Activated naive CD4-positive, alpha-beta T cell treated with anti-CD3 and anti-CD28 coated beads for 36 hours (primary cell): ENCODE data around the gene ABCA1. TPM values are rescaled to one million over a fixed set of nuclear protein-coding genes. Genes with fewer than 3 reads are reported as not detected.

Source experiments
- CTCF ChIA-PET: fragments of 350-600 bp; sonication (Branson Sonifier 250); formaldehyde crosslinking; loops from one replicate; lab custom pipeline; 2021; ENCODE audit warnings: antibody characterized with exemption; lab: Charles Lee
- DNase-seq: peaks from one replicate; pipeline ENCODE4 v3.0.0-alpha.2; 2020
- H3K27ac Mint-ChIP-seq: one replicate; pipeline ENCODE4 v1.8.0; 2021; ENCODE audit warnings: mild to moderate bottlenecking, mixed read lengths
- H3K27me3 Mint-ChIP-seq: one replicate; pipeline ENCODE4 v1.8.0; 2021; ENCODE audit warnings: low read depth, mixed read lengths
- H3K36me3 Mint-ChIP-seq: one replicate; pipeline ENCODE4 v1.8.0; 2021; ENCODE audit warnings: low read depth, mixed read lengths
- H3K4me1 Mint-ChIP-seq: one replicate; pipeline ENCODE4 v1.8.0; 2021; ENCODE audit warnings: low read depth, mixed read lengths
- H3K4me3 Mint-ChIP-seq: one replicate; pipeline ENCODE4 v1.8.0; 2021; ENCODE audit warnings: mild to moderate bottlenecking, moderate library complexity, mixed read lengths
- H3K9me3 Mint-ChIP-seq: one replicate; pipeline ENCODE4 v1.8.0; 2021; ENCODE audit warnings: mixed read lengths
- intact Hi-C: fragments of 100-400 bp; cut with micrococcal nuclease; formaldehyde crosslinking; loops from one replicate; pipeline ENCODE4 v1.15.1; 2023
- total RNA-seq, 2 experiments: library from RNA; stranded (reverse); gene quantifications; one replicate each; pipeline ENCODE4 v1.2.3, GENCODE V29; 2021

ABCA1 gene
- total RNA-seq, 2 experiments from 2014 or later, result 31.3 to 31.5 TPM

- DNase-seq, result no peak
- H3K27me3 Mint-ChIP-seq, result no peaks in the 10 kb centered on the region
- CTCF ChIA-PET, result interaction anchor here (0.5 to 1.3 kb wide), 2 partner anchors 10 to 12 kb away, joined by 3 to 7 read pairs; no protein-coding TSS in a partner anchor
- no peak overlapping the region for H3K4me3 Mint-ChIP-seq
- H3K4me1 Mint-ChIP-seq, result peaks cover 12% of the 10 kb centered on the region
- no peak overlapping the region for H3K27ac Mint-ChIP-seq
- H3K9me3 Mint-ChIP-seq, result no peaks in the 10 kb centered on the region
- intact Hi-C loops, result no loop called here
- peaks cover 33% of the 10 kb centered on the region for H3K36me3 Mint-ChIP-seq
These were observed 54.5 kb downstream of the ABCA1 start for GRCh38 chr9:104873489-104873850.

- Mint-ChIP-seq H3K36me3 (peaks cover 32% of the 10 kb centered on the region), H3K9me3 (no peaks in the 10 kb centered on the region), H3K27ac (no peak overlapping the region), H3K4me3 (no peak overlapping the region), H3K4me1 (peaks cover 12% of the 10 kb centered on the region), H3K27me3 (no peaks in the 10 kb centered on the region)
- intact Hi-C loops, result no loop called here
- CTCF ChIA-PET, result interaction anchor here (0.5 to 1.3 kb wide), 2 partner anchors 9 to 11 kb away, joined by 3 to 7 read pairs; no protein-coding TSS in a partner anchor
- peak; percentile 20 for DNase-seq
These were observed 55.1 kb downstream of the ABCA1 start for GRCh38 chr9:104872656-104873488.

- CTCF ChIA-PET, result no interaction called here
- H3K27me3 Mint-ChIP-seq, result no peaks in the 10 kb centered on the region
- H3K36me3 Mint-ChIP-seq, result peaks cover 32% of the 10 kb centered on the region
- peaks cover 12% of the 10 kb centered on the region for H3K4me1 Mint-ChIP-seq
- DNase-seq, result no peak
- H3K4me3 Mint-ChIP-seq, result no peak overlapping the region
- intact Hi-C loops, result no loop called here
- no peaks in the 10 kb centered on the region for H3K9me3 Mint-ChIP-seq
- no peak overlapping the region for H3K27ac Mint-ChIP-seq
These were observed 55.9 kb downstream of the ABCA1 start for GRCh38 chr9:104871961-104872527.

- Mint-ChIP-seq H3K9me3 (no peaks in the 10 kb centered on the region), H3K27me3 (no peaks in the 10 kb centered on the region), H3K27ac (no peak overlapping the region), H3K4me3 (no peak overlapping the region), H3K4me1 (peaks cover 18% of the 10 kb centered on the region), H3K36me3 (peaks cover 22% of the 10 kb centered on the region)
- DNase-seq, result no peak
- intact Hi-C loops, result no loop called here
- CTCF ChIA-PET, result no interaction called here
These were observed 58.1 kb downstream of the ABCA1 start for GRCh38 chr9:104869811-104870210.

GRCh38 chr9:104868687-104869404 is 59.1 kb downstream of the ABCA1 start:
- peaks cover 21% of the 10 kb centered on the region for H3K36me3 Mint-ChIP-seq
- DNase-seq, result no peak
- no peaks in the 10 kb centered on the region for H3K9me3 Mint-ChIP-seq
- no peaks in the 10 kb centered on the region for H3K27me3 Mint-ChIP-seq
- H3K27ac Mint-ChIP-seq, result no peak overlapping the region
- H3K4me3 Mint-ChIP-seq, result no peak overlapping the region
- CTCF ChIA-PET, result interaction anchor here (0.5 to 1.1 kb wide), 4 partner anchors 54 to 546 kb away, joined by 3 read pairs; no protein-coding TSS in a partner anchor
- intact Hi-C loops, result no loop called here
- H3K4me1 Mint-ChIP-seq, result peaks cover 19% of the 10 kb centered on the region

- H3K4me3 Mint-ChIP-seq, result no peak overlapping the region
- H3K27ac Mint-ChIP-seq, result no peak overlapping the region
- CTCF ChIA-PET, result interaction anchor here (0.9 to 1.1 kb wide), 2 partner anchors 55 to 547 kb away, joined by 3 read pairs; no protein-coding TSS in a partner anchor
- H3K27me3 Mint-ChIP-seq, result no peaks in the 10 kb centered on the region
- no peak for DNase-seq
- H3K9me3 Mint-ChIP-seq, result no peaks in the 10 kb centered on the region
- H3K36me3 Mint-ChIP-seq, result peaks cover 18% of the 10 kb centered on the region
- intact Hi-C loops, result no loop called here
- peaks cover 19% of the 10 kb centered on the region for H3K4me1 Mint-ChIP-seq
These were observed 59.7 kb downstream of the ABCA1 start for GRCh38 chr9:104868303-104868686.

GRCh38 chr9:104866191-104866590 is 61.8 kb downstream of the ABCA1 start:
- Mint-ChIP-seq H3K27ac (no peak overlapping the region), H3K9me3 (no peaks in the 10 kb centered on the region), H3K36me3 (peaks cover 15% of the 10 kb centered on the region), H3K27me3 (no peaks in the 10 kb centered on the region), H3K4me1 (peaks cover 17% of the 10 kb centered on the region), H3K4me3 (no peak overlapping the region)
- CTCF ChIA-PET, result no interaction called here
- no peak for DNase-seq
- intact Hi-C loops, result no loop called here

GRCh38 chr9:104864675-104865104 is 63.3 kb downstream of the ABCA1 start:
- Mint-ChIP-seq H3K36me3 (peaks cover 19% of the 10 kb centered on the region), H3K4me3 (no peak overlapping the region), H3K27ac (no peak overlapping the region), H3K4me1 (peaks cover 17% of the 10 kb centered on the region), H3K27me3 (no peaks in the 10 kb centered on the region), H3K9me3 (no peaks in the 10 kb centered on the region)
- no peak for DNase-seq
- CTCF ChIA-PET, result interaction anchor here (1.3 to 5.6 kb wide), 6 partner anchors 8 to 293 kb away, joined by 3 to 55 read pairs (median 6); partner anchors contain the start of gene ABCA1
- intact Hi-C loops, result loop anchor here (5.0 kb wide), 1 partner anchor 128 kb away; no protein-coding TSS in a partner anchor

- H3K27me3 Mint-ChIP-seq, result no peaks in the 10 kb centered on the region
- peak; percentile 58 for DNase-seq
These were observed 64.6 kb downstream of the ABCA1 start for GRCh38 chr9:104863180-104863883.

GRCh38 chr9:104861397-104861796 is 66.6 kb downstream of the ABCA1 start:
- H3K4me1 Mint-ChIP-seq, result peaks cover 17% of the 10 kb centered on the region
- CTCF ChIA-PET, result interaction anchor here (0.7 to 5.6 kb wide), 6 partner anchors 12 to 553 kb away, joined by 3 to 55 read pairs (median 4); no protein-coding TSS in a partner anchor
- peaks cover 15% of the 10 kb centered on the region for H3K36me3 Mint-ChIP-seq
- intact Hi-C loops, result loop anchor here (5.0 kb wide), 1 partner anchor 131 kb away; no protein-coding TSS in a partner anchor
- no peak overlapping the region for H3K4me3 Mint-ChIP-seq
- DNase-seq, result no peak
- H3K27me3 Mint-ChIP-seq, result no peaks in the 10 kb centered on the region
- H3K27ac Mint-ChIP-seq, result no peak overlapping the region
- no peaks in the 10 kb centered on the region for H3K9me3 Mint-ChIP-seq

More at GRCh38 chr9:104863180-104863883, 64.6 kb downstream of the ABCA1 start:
- Mint-ChIP-seq H3K4me3 (no peak overlapping the region), H3K27ac (no peak overlapping the region), H3K9me3 (no peaks in the 10 kb centered on the region), H3K4me1 (peaks cover 17% of the 10 kb centered on the region), H3K36me3 (peaks cover 14% of the 10 kb centered on the region)
- intact Hi-C loops, result loop anchor here (1.0 to 5.0 kb wide), 4 partner anchors 63 to 552 kb away; no protein-coding TSS in a partner anchor
- CTCF ChIA-PET, result interaction anchor here (0.6 to 5.6 kb wide), 28 partner anchors 9 to 552 kb away, joined by 3 to 55 read pairs (median 4); partner anchors contain the start of gene ABCA1

- H3K4me3 Mint-ChIP-seq, result no peak overlapping the region
- no peak overlapping the region for H3K27ac Mint-ChIP-seq
- H3K4me1 Mint-ChIP-seq, result peaks cover 12% of the 10 kb centered on the region
- no peaks in the 10 kb centered on the region for H3K27me3 Mint-ChIP-seq
- peaks cover 24% of the 10 kb centered on the region for H3K36me3 Mint-ChIP-seq
- intact Hi-C loops, result loop anchor here (5.0 kb wide), 1 partner anchor 132 kb away; no protein-coding TSS in a partner anchor
- CTCF ChIA-PET, result interaction anchor here (1.8 to 5.6 kb wide), 2 partner anchors 67 to 298 kb away, joined by 4 to 55 read pairs; no protein-coding TSS in a partner anchor
- DNase-seq, result no peak
- no peaks in the 10 kb centered on the region for H3K9me3 Mint-ChIP-seq
These were observed 67.7 kb downstream of the ABCA1 start for GRCh38 chr9:104860263-104860662.
